Nephron (organoid): Measurements from ENCODE around the gene PRPF6.

Experiments
- H3K27ac Mint-ChIP-seq, 3 experiments: 2 replicates each; pipeline ENCODE4 v1.8.0; 2020; ENCODE audit warnings: mixed read lengths in 3 of 3, mild to moderate bottlenecking in 2 of 3, moderate library complexity in 1 of 3
- H3K27me3 Mint-ChIP-seq: 2 replicates; pipeline ENCODE4 v1.8.0; 2021; ENCODE audit warnings: low read depth, mild to moderate bottlenecking, moderate library complexity, mixed read lengths
- H3K36me3 Mint-ChIP-seq: 2 replicates; pipeline ENCODE4 v1.8.0; 2020; ENCODE audit warnings: low read depth, mixed read lengths
- H3K4me1 Mint-ChIP-seq: 2 replicates; pipeline ENCODE4 v1.8.0; 2020; ENCODE audit warnings: mixed read lengths
- H3K4me3 Mint-ChIP-seq, 3 experiments: 2 replicates each; pipeline ENCODE4 v1.8.0; 2020; ENCODE audit warnings: mild to moderate bottlenecking in 3 of 3, mixed read lengths in 3 of 3, moderate library complexity in 2 of 3
- H3K9me3 Mint-ChIP-seq: 2 replicates; pipeline ENCODE4 v1.8.0; 2020; ENCODE audit warnings: mixed read lengths
- CTCF ChIP-seq, 3 experiments: fragments of 200-600 bp; sonication (generic); IDR thresholded peaks; one replicate each; pipeline ENCODE4 v1.5.0; 2021; ENCODE audit warnings: antibody characterized with exemption in 3 of 3; ENCODE audit not compliant: unreplicated experiment in 3 of 3

The PRPF6 gene

GRCh38 chr20:64033981-64034493, 53.1 kb downstream of the PRPF6 start:
- H3K36me3 Mint-ChIP-seq = peaks cover 29% of the 10 kb centered on the region
- H3K27ac Mint-ChIP-seq = peak overlapping the region in 2 of 3 experiments; percentile 24 to 44
- peaks cover 16% of the 10 kb centered on the region for H3K4me1 Mint-ChIP-seq
- H3K4me3 Mint-ChIP-seq = no peak overlapping the region
- no peak for TF ChIP-seq CTCF (IDR thresholded peaks at IDR 0.05; ENCODE audit: unreplicated experiment in 3 of 3)
- H3K9me3 Mint-ChIP-seq = no peaks in the 10 kb centered on the region
- H3K27me3 Mint-ChIP-seq = peaks cover 29% of the 10 kb centered on the region

- peaks cover 42% of the 10 kb centered on the region for H3K27me3 Mint-ChIP-seq
- H3K27ac Mint-ChIP-seq = no peak overlapping the region
- H3K4me3 Mint-ChIP-seq = no peak overlapping the region
- H3K36me3 Mint-ChIP-seq = peaks cover 19% of the 10 kb centered on the region
- no peaks in the 10 kb centered on the region for H3K9me3 Mint-ChIP-seq
- no peak for TF ChIP-seq CTCF (IDR thresholded peaks at IDR 0.05; ENCODE audit: unreplicated experiment in 3 of 3)
- peaks cover 16% of the 10 kb centered on the region for H3K4me1 Mint-ChIP-seq
Observed at GRCh38 chr20:64035066-64035932, 54.4 kb downstream of the PRPF6 start.

GRCh38 chr20:64035933-64036345, 55.0 kb downstream of the PRPF6 start, which contains the start of gene C20orf204:
TSS of gene C20orf204 (plus strand) at chr20:64036182. CDS start at chr20:64036324, 142 bp downstream.
- H3K27me3 Mint-ChIP-seq = peaks cover 48% of the 10 kb centered on the region
- peaks cover 16% of the 10 kb centered on the region for H3K4me1 Mint-ChIP-seq
- TF ChIP-seq CTCF (IDR thresholded peaks at IDR 0.05; ENCODE audit: unreplicated experiment in 3 of 3) = no peak
- H3K27ac Mint-ChIP-seq = no peak within 1 kb of the TSS
- H3K4me3 Mint-ChIP-seq = no peak within 1 kb of the TSS
- H3K36me3 Mint-ChIP-seq = peaks cover 15% of the 10 kb centered on the region
- H3K9me3 Mint-ChIP-seq = no peaks in the 10 kb centered on the region

GRCh38 chr20:64036346-64037198, 55.6 kb downstream of the PRPF6 start:
- H3K27ac Mint-ChIP-seq = no peak overlapping the region

GRCh38 chr20:64037199-64037497, 56.2 kb downstream of the PRPF6 start:
- TF ChIP-seq CTCF (IDR thresholded peaks at IDR 0.05; ENCODE audit: unreplicated experiment in 3 of 3) = no peak
- Mint-ChIP-seq H3K36me3 (peaks cover 9% of the 10 kb centered on the region), H3K9me3 (no peaks in the 10 kb centered on the region), H3K4me3 (no peak overlapping the region), H3K27ac (no peak overlapping the region), H3K27me3 (peaks cover 60% of the 10 kb centered on the region), H3K4me1 (peaks cover 16% of the 10 kb centered on the region)

More at GRCh38 chr20:64036346-64037198, 55.6 kb downstream of the PRPF6 start:
- no peak overlapping the region for H3K4me3 Mint-ChIP-seq
- peaks cover 16% of the 10 kb centered on the region for H3K4me1 Mint-ChIP-seq
- H3K36me3 Mint-ChIP-seq = peaks cover 11% of the 10 kb centered on the region
- no peak for TF ChIP-seq CTCF (IDR thresholded peaks at IDR 0.05; ENCODE audit: unreplicated experiment in 3 of 3)
- H3K9me3 Mint-ChIP-seq = no peaks in the 10 kb centered on the region
- peaks cover 54% of the 10 kb centered on the region for H3K27me3 Mint-ChIP-seq
